Measurements from ENCODE around the gene HSPA5. TPM values are rescaled to one million over a fixed set of nuclear protein-coding genes. Genes with fewer than 3 reads are reported as not detected.

The HSPA5 gene
- total and polyA plus RNA-seq, 7 donors = 15.6 to 208 (median 61.7) TPM

DNA sequence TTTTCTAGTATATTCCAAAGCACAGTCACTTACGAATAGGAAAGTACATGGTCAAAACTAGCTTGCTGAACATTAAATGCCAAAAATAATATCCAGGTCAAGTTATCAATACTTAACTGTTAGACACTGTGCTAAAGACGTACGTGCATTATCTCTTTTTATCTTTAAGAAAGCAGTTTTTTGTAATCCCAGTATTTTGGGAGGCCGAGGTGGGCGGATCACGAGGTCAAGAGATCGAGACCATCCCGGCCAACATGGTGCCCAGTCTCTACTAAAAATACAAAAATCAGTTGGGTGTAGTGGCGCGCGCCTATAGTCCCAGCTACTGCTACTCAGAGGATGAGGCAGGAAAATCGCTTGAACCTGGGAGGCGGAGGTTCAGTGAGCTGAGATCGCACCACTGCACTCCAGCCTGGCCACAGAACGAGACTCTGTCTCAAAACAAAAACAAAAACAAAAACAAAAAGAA lies 2.7 kb upstream of the HSPA5 start:
- no peak for DNase-seq
- no peaks in the 10 kb centered on the region for H3K9me3 ChIP-seq
- intact Hi-C loops (cut with DNase I) = loop anchor here (5.0 kb wide), 2 partner anchors 42 to 302 kb away; partner anchors contain the start of genes GOLGA1 and RABEPK
- no peaks in the 10 kb centered on the region for H3K27me3 ChIP-seq
- no peak overlapping the region for H3K4me3 ChIP-seq
- no peak for TF ChIP-seq POLR2A (IDR thresholded peaks at IDR 0.05)
- TF ChIP-seq EP300 (IDR thresholded peaks at IDR 0.05) = no peak
- TF ChIP-seq, protein P1, sequence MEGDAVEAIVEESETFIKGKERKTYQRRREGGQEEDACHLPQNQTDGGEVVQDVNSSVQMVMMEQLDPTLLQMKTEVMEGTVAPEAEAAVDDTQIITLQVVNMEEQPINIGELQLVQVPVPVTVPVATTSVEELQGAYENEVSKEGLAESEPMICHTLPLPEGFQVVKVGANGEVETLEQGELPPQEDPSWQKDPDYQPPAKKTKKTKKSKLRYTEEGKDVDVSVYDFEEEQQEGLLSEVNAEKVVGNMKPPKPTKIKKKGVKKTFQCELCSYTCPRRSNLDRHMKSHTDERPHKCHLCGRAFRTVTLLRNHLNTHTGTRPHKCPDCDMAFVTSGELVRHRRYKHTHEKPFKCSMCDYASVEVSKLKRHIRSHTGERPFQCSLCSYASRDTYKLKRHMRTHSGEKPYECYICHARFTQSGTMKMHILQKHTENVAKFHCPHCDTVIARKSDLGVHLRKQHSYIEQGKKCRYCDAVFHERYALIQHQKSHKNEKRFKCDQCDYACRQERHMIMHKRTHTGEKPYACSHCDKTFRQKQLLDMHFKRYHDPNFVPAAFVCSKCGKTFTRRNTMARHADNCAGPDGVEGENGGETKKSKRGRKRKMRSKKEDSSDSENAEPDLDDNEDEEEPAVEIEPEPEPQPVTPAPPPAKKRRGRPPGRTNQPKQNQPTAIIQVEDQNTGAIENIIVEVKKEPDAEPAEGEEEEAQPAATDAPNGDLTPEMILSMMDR (IDR thresholded peaks at IDR 0.05) = no peak
- TF ChIP-seq POLR2AphosphoS5 (IDR thresholded peaks at IDR 0.05) = no peak
- 95 to 96% methylated on average over 15 of the region's 15 CpGs for WGBS, 2 donors
- H3K4me1 ChIP-seq = peaks cover 0 to 23% (median 20%) of the 10 kb centered on the region in 4 donors
- peaks cover 4 to 9% (median 8%) of the 10 kb centered on the region in 4 donors for H3K36me3 ChIP-seq
- no peak overlapping the region for H3K27ac ChIP-seq

DNA sequence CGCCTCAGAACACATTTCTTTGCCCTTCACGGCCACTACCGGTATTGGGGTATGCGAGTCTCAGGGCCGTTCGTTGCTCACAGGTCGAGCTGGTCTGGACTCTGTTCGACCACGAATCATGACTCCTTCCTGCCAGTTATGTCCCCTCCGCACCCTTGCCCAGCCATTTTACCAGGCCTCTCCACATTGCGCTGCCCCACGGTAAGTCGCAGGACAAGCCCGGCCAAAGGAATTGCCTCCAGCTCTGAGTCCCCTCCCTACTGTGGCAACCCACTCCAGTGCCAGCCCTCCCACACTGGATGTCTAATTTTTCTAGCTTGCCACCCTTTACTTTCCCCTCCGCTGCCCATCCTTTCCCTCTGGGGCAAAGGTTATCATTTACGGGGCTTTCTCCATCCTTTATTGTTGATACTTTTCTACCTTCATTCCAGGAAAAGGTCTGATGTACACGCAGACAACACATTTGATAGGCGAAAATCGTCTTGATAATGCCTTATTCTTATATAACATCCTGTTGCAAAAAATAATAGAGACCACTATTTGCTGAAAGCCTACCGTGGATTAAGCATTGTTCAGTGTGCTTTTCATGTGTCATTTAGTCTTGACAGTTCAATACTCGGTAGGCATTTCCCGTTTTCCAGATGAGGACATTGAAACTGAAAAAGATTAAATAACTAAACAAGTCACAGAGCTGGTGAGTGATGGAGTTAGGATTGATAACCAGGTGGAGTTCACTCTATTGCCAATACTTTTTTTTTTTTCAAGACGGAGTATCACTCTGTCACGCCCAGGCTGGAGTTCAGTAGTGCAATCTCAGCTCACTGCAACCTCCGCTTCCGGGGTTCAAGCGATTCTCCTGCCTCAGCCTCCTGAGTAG lies 958 bp upstream of the HSPA5 start:
- TF ChIP-seq EP300 (IDR thresholded peaks at IDR 0.05) = no peak
- TF ChIP-seq, protein P1 (IDR thresholded peaks at IDR 0.05) = no peak
- TF ChIP-seq POLR2AphosphoS5 (IDR thresholded peaks at IDR 0.05) = no peak
- no peak for TF ChIP-seq POLR2A (IDR thresholded peaks at IDR 0.05)
- intact Hi-C loops (cut with DNase I) = loop anchor here (1.0 to 5.0 kb wide), 3 partner anchors 19 to 300 kb away; partner anchors contain the start of genes GAPVD1, GOLGA1 and RABEPK
- peak; percentile 74 for DNase-seq

DNA sequence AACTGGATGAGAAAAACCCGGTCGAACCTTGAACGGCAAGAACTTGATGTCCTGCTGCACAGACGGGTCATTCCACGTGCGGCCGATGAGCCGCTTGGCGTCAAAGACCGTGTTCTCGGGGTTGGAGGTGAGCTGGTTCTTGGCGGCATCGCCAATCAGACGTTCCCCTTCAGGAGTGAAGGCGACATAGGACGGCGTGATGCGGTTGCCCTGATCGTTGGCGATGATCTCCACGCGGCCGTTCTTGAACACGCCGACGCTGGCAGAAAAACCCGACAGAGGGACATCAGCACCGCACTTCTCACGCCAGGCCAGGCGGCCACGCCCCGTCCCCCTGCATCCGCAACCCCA lies 519 bp downstream of the HSPA5 start:
- peak overlapping the region; percentile 90 to 97 (median 96) for H3K4me3 ChIP-seq
- H3K9me3 ChIP-seq = no peaks in the 10 kb centered on the region
- DNase-seq = no peak
- no peaks in the 10 kb centered on the region for H3K27me3 ChIP-seq
- TF ChIP-seq POLR2AphosphoS5 (IDR thresholded peaks at IDR 0.05) = peak in 1 of 4 donors; percentile 3
- TF ChIP-seq EP300 (IDR thresholded peaks at IDR 0.05) = no peak
- peaks cover 23 to 41% (median 29%) of the 10 kb centered on the region in 4 donors for H3K36me3 ChIP-seq
- peak overlapping the region; percentile 94 to 100 (median 98) for H3K27ac ChIP-seq
- intact Hi-C loops (cut with DNase I) = loop anchor here (5.0 kb wide), 2 partner anchors 38 to 298 kb away; partner anchors contain the start of genes GOLGA1 and RABEPK
- WGBS, 2 donors = 0 to 1% methylated on average over 33 of the region's 33 CpGs
- peaks cover 0 to 55% (median 52%) of the 10 kb centered on the region in 4 donors for H3K4me1 ChIP-seq

More for the DNA sequence above, 958 bp upstream of the HSPA5 start:
- Histone ChIP-seq H3K4me3 (peak overlapping the region; percentile 77 to 97 (median 94)), H3K27ac (peak overlapping the region; percentile 94 to 100 (median 98)), H3K36me3 (peaks cover 19 to 26% (median 23%) of the 10 kb centered on the region in 4 donors), H3K27me3 (no peaks in the 10 kb centered on the region), H3K9me3 (no peaks in the 10 kb centered on the region), H3K4me1 (peaks cover 0 to 40% (median 37%) of the 10 kb centered on the region in 4 donors)
- WGBS, 2 donors = 15 to 25% methylated on average over 27 of the region's 27 CpGs

DNA sequence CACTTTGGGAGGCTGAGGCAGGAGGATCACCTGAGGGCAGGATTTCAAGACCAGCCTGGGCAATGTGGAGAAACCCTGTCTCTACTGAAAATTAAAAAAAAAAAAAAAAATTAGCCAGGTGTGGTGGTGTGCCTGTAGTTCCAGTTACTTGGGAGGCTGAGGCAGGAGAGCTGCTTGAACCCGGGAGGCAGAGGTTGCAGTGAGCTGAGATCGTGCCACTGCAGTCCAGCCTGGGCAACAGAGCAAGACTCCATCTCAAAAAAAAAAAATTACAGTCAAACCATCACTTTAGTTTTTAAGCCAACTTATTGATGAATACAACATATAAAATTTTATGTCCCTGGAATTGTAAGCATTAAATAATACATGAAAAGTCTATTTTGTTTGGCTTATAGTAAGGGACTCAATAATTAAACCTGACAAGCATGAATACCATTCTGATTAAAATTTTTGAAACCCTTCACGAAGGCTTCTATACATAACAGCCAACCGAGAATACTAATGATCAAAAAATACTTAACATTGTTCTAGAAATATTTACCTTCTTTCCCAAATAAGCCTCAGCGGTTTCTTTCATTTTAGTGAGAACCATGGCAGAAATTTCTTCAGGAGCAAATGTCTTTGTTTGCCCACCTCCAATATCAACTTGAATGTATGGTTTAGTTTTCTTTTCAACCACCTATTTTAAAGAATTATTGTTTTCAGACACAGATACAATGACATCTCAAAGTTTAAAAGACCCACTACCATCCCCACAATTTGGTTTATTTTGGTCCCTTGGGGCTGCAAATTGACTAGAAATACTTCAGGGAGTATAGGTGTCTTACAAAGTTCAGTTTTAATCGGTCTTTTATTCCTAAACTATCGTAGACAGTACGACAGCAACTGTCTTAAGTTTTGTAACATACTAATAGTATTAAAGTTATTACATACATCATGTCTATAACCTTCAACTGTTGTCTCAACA lies 1.2 kb downstream of the HSPA5 start:
- intact Hi-C loops (cut with DNase I) = loop anchor here (5.0 kb wide), 2 partner anchors 38 to 298 kb away; partner anchors contain the start of genes GOLGA1 and RABEPK
- peaks cover 0 to 62% (median 59%) of the 10 kb centered on the region in 4 donors for H3K4me1 ChIP-seq
- H3K4me3 ChIP-seq = peak overlapping the region; percentile 90 to 97 (median 96)
- TF ChIP-seq POLR2AphosphoS5 (IDR thresholded peaks at IDR 0.05) = no peak
- TF ChIP-seq, protein P1 (IDR thresholded peaks at IDR 0.05) = no peak
- no peak for TF ChIP-seq POLR2A (IDR thresholded peaks at IDR 0.05)
- no peak for TF ChIP-seq EP300 (IDR thresholded peaks at IDR 0.05)
- H3K27me3 ChIP-seq = no peaks in the 10 kb centered on the region
- peaks cover 23 to 48% (median 31%) of the 10 kb centered on the region in 4 donors for H3K36me3 ChIP-seq
- no peak for DNase-seq
- WGBS, 2 donors = 17 to 28% methylated on average over 8 of the region's 8 CpGs
- H3K27ac ChIP-seq = peak overlapping the region; percentile 94 to 100 (median 98)
- H3K9me3 ChIP-seq = no peaks in the 10 kb centered on the region

All from sigmoid colon (tissue), 7 donors.